SK-N-SH (cell line): ENCODE results near the gene TRIM44. TPM values are rescaled to one million over a fixed set of nuclear protein-coding genes. Genes with fewer than 3 reads are reported as not detected.

Experiments
- CTCF ChIA-PET: fragments of 300-600, 350-600 bp; formaldehyde crosslinking; extraction: SDS; loops from one replicate; lab custom pipeline; 2021; lab: Yijun Ruan, JAX
- POLR2A ChIA-PET: fragments of 350-600 bp; sonication (Branson Sonifier 250); formaldehyde crosslinking; extraction: SDS; loops from one replicate; lab custom pipeline; 2020; ENCODE audit warnings: antibody characterized with exemption, inconsistent platforms; lab: Yijun Ruan, JAX
- DNase-seq: peaks from one replicate; pipeline ENCODE4 v3.0.0; 2012
- H2AFZ ChIP-seq: fragments of 200-600 bp; sonication (generic); 2 replicates; pipeline ENCODE4 v1.8.1; 2016; ENCODE audit warnings: antibody characterized with exemption, mild to moderate bottlenecking, low read depth
- H3F3A ChIP-seq: fragments of 200-600 bp; sonication (generic); replicated peaks from 2 replicates; pipeline ENCODE3; 2016; ENCODE audit warnings: antibody characterized with exemption, mild to moderate bottlenecking; ENCODE audit not compliant: insufficient read depth
- H3K27ac ChIP-seq, 2 experiments: fragments of 200-500 bp in 1 of 2; fragments of 200-600 bp in 1 of 2; sonication (Bioruptor generic) in 1 of 2; sonication (generic), shearing (Covaris generic) in 1 of 2; 2 replicates each; pipeline versions ENCODE4 v1.5.1 to v1.6.1; 2014 to 2016; ENCODE audit warnings: low read depth in 2 of 2, inconsistent platforms in 1 of 2, low read length in 1 of 2, mild to moderate bottlenecking in 1 of 2, mixed read lengths in 1 of 2
- H3K27me3 ChIP-seq: fragments of 200-600 bp; sonication (generic), shearing (Covaris generic); 2 replicates; pipeline ENCODE4 v1.6.1; 2016; ENCODE audit warnings: mixed run types; ENCODE audit not compliant: insufficient read depth
- H3K36me3 ChIP-seq, 2 experiments: fragments of 200-500 bp in 1 of 2; fragments of 200-600 bp in 1 of 2; sonication (Bioruptor generic) in 1 of 2; sonication (generic) in 1 of 2; replicated peaks in 1 of 2; 2 replicates each; pipeline versions ENCODE3 to v1.5.1; 2014 to 2016; ENCODE audit warnings: low read length in 1 of 2, mild to moderate bottlenecking in 1 of 2; ENCODE audit not compliant: insufficient read depth in 2 of 2, control insufficient read depth in 1 of 2
- H3K4me1 ChIP-seq, 2 experiments: fragments of 200-500 bp in 1 of 2; fragments of 200-600 bp in 1 of 2; sonication (Bioruptor generic) in 1 of 2; sonication (generic), shearing (Covaris generic) in 1 of 2; 2 replicates each; pipeline versions ENCODE4 v1.5.1 to v1.6.1; 2014 to 2016; ENCODE audit warnings: low read depth in 1 of 2, low read length in 1 of 2, mixed run types in 1 of 2; ENCODE audit not compliant: insufficient read depth in 2 of 2, control insufficient read depth in 1 of 2
- H3K4me2 ChIP-seq: fragments of 200-600 bp; sonication (generic), shearing (Covaris generic); 2 replicates; pipeline ENCODE4 v1.6.1; 2017; ENCODE audit warnings: mixed run types
- H3K4me3 ChIP-seq, 2 experiments: fragments of 200-500 bp in 1 of 2; fragments of 200-600 bp in 1 of 2; sonication (Bioruptor generic) in 1 of 2; sonication (generic), shearing (Covaris generic) in 1 of 2; 2 replicates each; pipeline versions ENCODE4 v1.5.1 to v1.8.1; 2014 to 2016; ENCODE audit warnings: low read depth in 2 of 2, inconsistent platforms in 1 of 2, low read length in 1 of 2, mild to moderate bottlenecking in 1 of 2, mixed read lengths in 1 of 2, moderate library complexity in 1 of 2
- H3K79me2 ChIP-seq: fragments of 200-600 bp; sonication (generic); 2 replicates; pipeline ENCODE4 v1.8.1; 2017; ENCODE audit warnings: mild to moderate bottlenecking; ENCODE audit not compliant: insufficient read depth
- H3K9ac ChIP-seq: fragments of 200-600 bp; sonication (generic); 2 replicates; pipeline ENCODE4 v1.6.1; 2017; ENCODE audit warnings: mixed run types
- H3K9me2 ChIP-seq: fragments of 200-600 bp; sonication (generic); 2 replicates; pipeline ENCODE4 v1.6.1; 2017; ENCODE audit warnings: mixed run types
- H3K9me3 ChIP-seq: fragments of 200-600 bp; sonication (generic); 2 replicates; pipeline ENCODE4 v1.6.1; 2017; ENCODE audit warnings: mixed run types, mild to moderate bottlenecking, moderate library complexity
- H4K20me1 ChIP-seq: fragments of 200-600 bp; sonication (generic); 2 replicates; pipeline ENCODE4 v1.6.1; 2017; ENCODE audit warnings: mild to moderate bottlenecking, mixed run types; ENCODE audit not compliant: insufficient read depth
- ELF1 ChIP-seq: IDR thresholded peaks from 2 replicates; pipeline ENCODE4 v1.4.0; 2012
- EZH2phosphoT487 ChIP-seq: fragments of 200-600 bp; sonication (generic); IDR thresholded peaks from 2 replicates; pipeline ENCODE4 v1.6.1; 2017; ENCODE audit warnings: low read depth, mixed run types, mild to moderate bottlenecking, antibody characterized with exemption, moderate library complexity, borderline replicate concordance
- FOXJ3 ChIP-seq: sonication (generic); formaldehyde crosslinking; IDR thresholded peaks from 2 replicates; pipeline ENCODE4 v1.5.1; 2020; ENCODE audit warnings: mild to moderate bottlenecking, missing genetic modification reagents
- MXI1 ChIP-seq: IDR thresholded peaks from 2 replicates; pipeline ENCODE4 v1.6.1; 2012; ENCODE audit warnings: mild to moderate bottlenecking, low read depth, low read length, improper control_type of control experiment
- PBX3 ChIP-seq: IDR thresholded peaks from 2 replicates; pipeline ENCODE4; 2012
- RAD21 ChIP-seq: IDR thresholded peaks from 2 replicates; pipeline ENCODE4 v1.6.1; 2012; ENCODE audit warnings: mild to moderate bottlenecking, low read length
- RCOR1 ChIP-seq: fragments of 150-350 bp; IDR thresholded peaks from 2 replicates; pipeline ENCODE4 v1.6.1; 2017; ENCODE audit warnings: antibody characterized with exemption, low read length
- RFX5 ChIP-seq: IDR thresholded peaks from 2 replicates; pipeline ENCODE4 v1.6.1; 2012; ENCODE audit warnings: mild to moderate bottlenecking, improper control_type of control experiment, low read length
- SIN3A ChIP-seq: IDR thresholded peaks from 2 replicates; pipeline ENCODE4 v1.6.1; 2012; ENCODE audit warnings: low read depth, mild to moderate bottlenecking, low read length, moderate library complexity, borderline replicate concordance
- SMC3 ChIP-seq: IDR thresholded peaks from 2 replicates; pipeline ENCODE4 v1.6.1; 2012; ENCODE audit warnings: low read depth, low read length, improper control_type of control experiment
- YY1 ChIP-seq: IDR thresholded peaks from 2 replicates; pipeline ENCODE4 v1.4.0; 2012; ENCODE audit warnings: low read depth, mild to moderate bottlenecking
- WGBS: methylation state at CpG from one replicate; pipeline ENCODE4 v1.1.6; 2017; ENCODE audit warnings: low lambda C conversion rate; 5-methylcytosine and 5-hydroxymethylcytosine counted together
- polyA plus RNA-seq, 3 experiments: library from polyadenylated mRNA; depleted of rRNA; stranded (reverse); fragments of >200 nt; gene quantifications; 2 replicates each; pipeline ENCODE4 v1.2.3, GENCODE V29; 2012
- TF ChIP-seq, protein P1 (sequence below): fragments of 150-350 bp; IDR thresholded peaks from 2 replicates; pipeline ENCODE4 v1.6.1; 2017; ENCODE audit warnings: antibody characterized with exemption, low read length, low read depth, borderline replicate concordance
- TF ChIP-seq, protein P2 (sequence below): IDR thresholded peaks from 2 replicates; pipeline ENCODE4 v1.6.1; 2012; ENCODE audit warnings: mild to moderate bottlenecking, low read depth, low read length, moderate library complexity
- TF ChIP-seq, protein P3 (sequence below): IDR thresholded peaks from 2 replicates; pipeline ENCODE4 v1.4.0; 2012; ENCODE audit warnings: low read depth

The TRIM44 gene
- polyA plus RNA-seq, 1 of the 3 experiments (the other 2 are of a cell fraction): 34.1 TPM

- H3K79me2 ChIP-seq: no peaks in the 10 kb centered on the region
- no peaks in the 10 kb centered on the region for H3F3A ChIP-seq
- H4K20me1 ChIP-seq: no peaks in the 10 kb centered on the region
- H3K4me1 ChIP-seq: no peaks in the 10 kb centered on the region; a peak in 1 of 4 replicates
- no peak for DNase-seq
- ChIA-PET CTCF (no interaction called here), POLR2A (no interaction called here)
- no peak overlapping the region for H3K4me3 ChIP-seq
- no peaks in the 10 kb centered on the region for H3K9me2 ChIP-seq
- H2AFZ ChIP-seq: no peak overlapping the region
- no peaks in the 10 kb centered on the region for H3K36me3 ChIP-seq
- no peak overlapping the region for H3K9ac ChIP-seq
- no peak overlapping the region for H3K27ac ChIP-seq
- no peak overlapping the region for H3K4me2 ChIP-seq
- TF ChIP-seq EZH2phosphoT487 (no peak), PBX3 (no peak)
- TF ChIP-seq, all 33 proteins: peak for 0
- no peaks in the 10 kb centered on the region for H3K9me3 ChIP-seq
- H3K27me3 ChIP-seq: no peaks in the 10 kb centered on the region
- 90% methylated on average over 6 of the region's 6 CpGs for WGBS
These were observed 7.9 kb upstream of the TRIM44 start for GRCh38 chr11:35654711-35655110.

GRCh38 chr11:35655254-35655653, 7.3 kb upstream of the TRIM44 start:
- Histone ChIP-seq H3K9ac (no peak overlapping the region), H3K27ac (no peak overlapping the region), H3K4me2 (no peak overlapping the region), H4K20me1 (no peaks in the 10 kb centered on the region), H3K4me1 (no peaks in the 10 kb centered on the region; a peak in 1 of 4 replicates), H3K27me3 (no peaks in the 10 kb centered on the region), H2AFZ (no peak overlapping the region), H3K36me3 (no peaks in the 10 kb centered on the region), H3K4me3 (no peak overlapping the region), H3K79me2 (no peaks in the 10 kb centered on the region), H3F3A (no peaks in the 10 kb centered on the region), H3K9me2 (no peaks in the 10 kb centered on the region), H3K9me3 (no peaks in the 10 kb centered on the region)
- ChIA-PET CTCF (no interaction called here), POLR2A (no interaction called here)
- TF ChIP-seq RCOR1 (no peak), RFX5 (no peak), FOXJ3 (no peak), ELF1 (no peak), SIN3A (no peak), SMC3 (no peak), YY1 (no peak), RAD21 (no peak), MXI1 (no peak)
- TF ChIP-seq, protein P1, sequence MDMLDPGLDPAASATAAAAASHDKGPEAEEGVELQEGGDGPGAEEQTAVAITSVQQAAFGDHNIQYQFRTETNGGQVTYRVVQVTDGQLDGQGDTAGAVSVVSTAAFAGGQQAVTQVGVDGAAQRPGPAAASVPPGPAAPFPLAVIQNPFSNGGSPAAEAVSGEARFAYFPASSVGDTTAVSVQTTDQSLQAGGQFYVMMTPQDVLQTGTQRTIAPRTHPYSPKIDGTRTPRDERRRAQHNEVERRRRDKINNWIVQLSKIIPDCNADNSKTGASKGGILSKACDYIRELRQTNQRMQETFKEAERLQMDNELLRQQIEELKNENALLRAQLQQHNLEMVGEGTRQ: no peak
- TF ChIP-seq, protein P2, sequence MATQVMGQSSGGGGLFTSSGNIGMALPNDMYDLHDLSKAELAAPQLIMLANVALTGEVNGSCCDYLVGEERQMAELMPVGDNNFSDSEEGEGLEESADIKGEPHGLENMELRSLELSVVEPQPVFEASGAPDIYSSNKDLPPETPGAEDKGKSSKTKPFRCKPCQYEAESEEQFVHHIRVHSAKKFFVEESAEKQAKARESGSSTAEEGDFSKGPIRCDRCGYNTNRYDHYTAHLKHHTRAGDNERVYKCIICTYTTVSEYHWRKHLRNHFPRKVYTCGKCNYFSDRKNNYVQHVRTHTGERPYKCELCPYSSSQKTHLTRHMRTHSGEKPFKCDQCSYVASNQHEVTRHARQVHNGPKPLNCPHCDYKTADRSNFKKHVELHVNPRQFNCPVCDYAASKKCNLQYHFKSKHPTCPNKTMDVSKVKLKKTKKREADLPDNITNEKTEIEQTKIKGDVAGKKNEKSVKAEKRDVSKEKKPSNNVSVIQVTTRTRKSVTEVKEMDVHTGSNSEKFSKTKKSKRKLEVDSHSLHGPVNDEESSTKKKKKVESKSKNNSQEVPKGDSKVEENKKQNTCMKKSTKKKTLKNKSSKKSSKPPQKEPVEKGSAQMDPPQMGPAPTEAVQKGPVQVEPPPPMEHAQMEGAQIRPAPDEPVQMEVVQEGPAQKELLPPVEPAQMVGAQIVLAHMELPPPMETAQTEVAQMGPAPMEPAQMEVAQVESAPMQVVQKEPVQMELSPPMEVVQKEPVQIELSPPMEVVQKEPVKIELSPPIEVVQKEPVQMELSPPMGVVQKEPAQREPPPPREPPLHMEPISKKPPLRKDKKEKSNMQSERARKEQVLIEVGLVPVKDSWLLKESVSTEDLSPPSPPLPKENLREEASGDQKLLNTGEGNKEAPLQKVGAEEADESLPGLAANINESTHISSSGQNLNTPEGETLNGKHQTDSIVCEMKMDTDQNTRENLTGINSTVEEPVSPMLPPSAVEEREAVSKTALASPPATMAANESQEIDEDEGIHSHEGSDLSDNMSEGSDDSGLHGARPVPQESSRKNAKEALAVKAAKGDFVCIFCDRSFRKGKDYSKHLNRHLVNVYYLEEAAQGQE: no peak
- TF ChIP-seq, protein P3, sequence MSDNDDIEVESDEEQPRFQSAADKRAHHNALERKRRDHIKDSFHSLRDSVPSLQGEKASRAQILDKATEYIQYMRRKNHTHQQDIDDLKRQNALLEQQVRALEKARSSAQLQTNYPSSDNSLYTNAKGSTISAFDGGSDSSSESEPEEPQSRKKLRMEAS: no peak
- no peak for DNase-seq
- WGBS: 62% methylated on average over 1 of the region's 1 CpG
